HuH-7 (cell line): ENCODE measurements around the gene PRDX1.
"Not testable (repeated sequence)": the region's sequence is repeated elsewhere in the genome, so short reads cannot be mapped to it uniquely, and the experiment has no call there.

Experiments
- DNase-seq: peaks from one replicate; pipeline ENCODE4 v3.0.0; 2011; ENCODE audit warnings: low spot score

PRDX1 gene

DNA sequence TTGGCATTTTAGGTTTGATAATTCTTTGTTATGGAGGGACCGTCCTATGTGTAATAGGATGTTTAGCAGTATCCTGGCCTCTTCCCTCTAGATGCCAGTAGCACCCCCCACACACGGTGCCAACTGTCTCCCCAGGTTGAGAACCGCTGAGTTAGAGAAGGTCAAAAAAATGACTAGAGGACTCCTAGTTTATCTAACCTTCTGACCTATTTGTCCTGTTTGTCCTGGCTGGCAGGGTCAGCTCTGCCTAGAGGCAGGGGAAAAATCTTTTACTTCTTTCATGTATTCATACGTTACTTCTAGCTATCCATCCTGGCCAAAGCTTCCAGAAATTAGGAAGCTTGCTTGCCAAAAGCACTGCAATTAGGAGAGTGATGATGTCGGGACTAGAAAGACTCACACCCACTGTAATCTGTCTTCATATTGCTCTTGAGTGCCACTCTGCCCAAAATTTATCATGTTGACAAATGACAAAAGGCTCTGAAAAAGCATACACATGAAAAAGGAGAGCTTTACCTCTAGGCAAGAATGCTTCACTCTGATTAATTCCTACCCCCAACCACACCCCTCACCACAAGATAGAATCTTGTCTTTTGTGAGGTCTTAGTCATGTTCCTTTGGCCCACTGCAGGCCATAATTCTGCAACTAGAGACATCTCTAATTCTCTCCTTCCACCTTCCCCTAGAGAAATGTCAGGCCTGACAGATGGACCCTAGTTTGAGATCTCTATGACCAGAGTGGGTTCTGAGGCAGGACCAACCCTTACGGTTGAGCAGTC lies 14.5 kb upstream of the PRDX1 start:
- DNase-seq, result no peak

DNA sequence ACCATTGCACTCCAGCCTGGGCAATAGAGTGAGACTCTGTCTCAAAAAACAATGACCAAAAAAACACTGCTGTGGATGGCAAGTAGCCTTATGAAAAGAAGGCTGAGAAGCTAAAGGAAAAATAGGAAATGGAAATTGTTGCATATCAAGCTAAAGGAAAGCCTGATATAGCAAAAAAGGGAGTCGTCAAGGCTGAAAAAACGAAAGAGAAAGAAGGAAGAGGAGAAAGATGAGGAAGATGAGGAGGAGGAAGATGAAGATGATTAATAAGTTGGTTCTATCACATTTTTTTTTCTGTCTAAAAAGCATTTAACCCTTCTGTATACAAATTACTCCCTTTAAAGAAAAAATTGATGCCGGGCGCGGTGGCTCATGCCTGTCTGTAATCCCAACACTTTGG lies 10.2 kb upstream of the PRDX1 start:
- no peak for DNase-seq

DNA sequence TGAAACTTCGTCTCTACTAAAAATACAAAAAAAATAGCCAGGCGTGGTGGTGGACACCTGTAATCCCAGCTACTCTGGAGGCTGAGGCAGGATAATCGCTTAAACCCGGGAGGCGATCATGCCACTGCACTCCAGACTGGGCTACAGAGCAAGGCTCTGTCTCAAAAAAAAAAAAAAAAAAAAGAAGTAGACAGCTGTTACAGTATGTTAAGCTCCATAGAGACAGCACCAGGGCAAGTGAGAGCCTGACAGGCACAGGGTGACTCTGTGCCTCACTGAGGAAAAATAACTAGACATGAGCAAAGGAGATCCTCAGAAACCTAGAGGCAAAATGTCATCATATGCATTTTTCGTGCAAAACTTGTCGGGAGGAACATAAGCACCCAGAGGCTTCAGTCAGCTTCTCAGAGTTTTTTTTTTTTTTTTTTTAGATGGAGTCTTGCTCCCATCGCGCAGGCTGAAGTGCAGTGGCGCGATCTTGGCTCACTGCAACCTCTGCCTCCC lies 9.0 kb upstream of the PRDX1 start:
- DNase-seq, result no peak

DNA sequence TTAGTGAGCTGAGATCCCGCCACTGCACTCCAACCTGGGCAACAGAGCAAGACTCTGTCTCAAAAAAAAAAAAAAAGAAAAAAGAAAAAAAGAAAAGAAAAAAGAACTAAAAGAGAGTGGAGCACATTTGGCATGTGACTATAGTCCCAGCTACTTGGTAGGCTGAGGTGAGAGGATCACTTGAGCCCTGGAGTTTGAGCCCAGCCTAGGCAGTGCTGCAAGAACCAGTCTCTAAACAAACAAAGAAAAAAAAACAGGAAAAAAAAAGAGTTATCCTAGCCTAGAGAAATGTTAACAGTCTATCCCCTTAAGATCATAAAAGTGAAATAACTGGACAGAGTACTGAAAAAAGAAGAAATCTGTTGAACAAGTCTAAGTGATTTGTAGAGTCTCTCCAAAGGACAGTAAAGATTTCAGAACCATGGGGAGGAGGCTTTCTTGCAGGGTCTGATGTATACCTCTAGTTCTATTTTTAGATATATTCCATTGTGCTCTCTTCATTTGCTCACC lies 4.5 kb upstream of the PRDX1 start:
- DNase-seq, result no peak

DNA sequence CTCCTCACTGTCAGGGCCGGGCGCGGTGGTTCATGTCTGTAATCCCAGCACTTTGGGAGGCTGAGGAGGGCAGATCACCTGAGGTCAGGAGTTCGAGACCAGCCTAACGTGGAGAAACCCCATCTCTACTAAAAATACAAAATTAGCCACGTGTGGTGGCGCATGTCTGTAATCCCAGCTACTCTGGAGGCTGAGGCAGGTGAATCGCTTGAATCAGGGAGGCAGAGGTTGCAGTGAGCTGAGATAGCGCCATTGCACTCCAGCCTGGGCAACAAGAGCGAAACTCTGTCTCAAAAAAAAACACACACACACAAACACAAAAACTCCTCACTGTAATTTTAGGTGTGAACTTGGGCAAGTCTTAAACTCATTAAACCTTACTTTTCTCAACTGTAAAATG lies 2.3 kb upstream of the PRDX1 start:
- not testable (repeated sequence) for DNase-seq

DNA sequence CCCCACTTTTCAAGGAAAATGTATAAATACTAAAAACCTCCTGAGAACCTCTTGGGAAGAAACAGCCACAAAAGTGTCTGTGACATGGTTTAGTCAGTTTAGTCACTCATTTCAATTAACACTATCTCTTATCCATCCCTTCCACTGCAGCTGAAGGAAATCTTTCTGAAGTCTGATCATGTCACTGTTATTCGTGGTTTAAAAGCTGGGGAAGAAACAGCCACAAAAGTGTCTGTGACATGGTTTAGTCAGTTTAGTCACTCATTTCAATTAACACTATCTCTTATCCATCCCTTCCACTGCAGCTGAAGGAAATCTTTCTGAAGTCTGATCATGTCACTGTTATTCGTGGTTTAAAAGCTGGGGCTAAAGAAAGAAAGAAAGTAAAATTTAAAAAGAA lies 1.8 kb upstream of the PRDX1 start:
- not testable (repeated sequence) for DNase-seq

DNA sequence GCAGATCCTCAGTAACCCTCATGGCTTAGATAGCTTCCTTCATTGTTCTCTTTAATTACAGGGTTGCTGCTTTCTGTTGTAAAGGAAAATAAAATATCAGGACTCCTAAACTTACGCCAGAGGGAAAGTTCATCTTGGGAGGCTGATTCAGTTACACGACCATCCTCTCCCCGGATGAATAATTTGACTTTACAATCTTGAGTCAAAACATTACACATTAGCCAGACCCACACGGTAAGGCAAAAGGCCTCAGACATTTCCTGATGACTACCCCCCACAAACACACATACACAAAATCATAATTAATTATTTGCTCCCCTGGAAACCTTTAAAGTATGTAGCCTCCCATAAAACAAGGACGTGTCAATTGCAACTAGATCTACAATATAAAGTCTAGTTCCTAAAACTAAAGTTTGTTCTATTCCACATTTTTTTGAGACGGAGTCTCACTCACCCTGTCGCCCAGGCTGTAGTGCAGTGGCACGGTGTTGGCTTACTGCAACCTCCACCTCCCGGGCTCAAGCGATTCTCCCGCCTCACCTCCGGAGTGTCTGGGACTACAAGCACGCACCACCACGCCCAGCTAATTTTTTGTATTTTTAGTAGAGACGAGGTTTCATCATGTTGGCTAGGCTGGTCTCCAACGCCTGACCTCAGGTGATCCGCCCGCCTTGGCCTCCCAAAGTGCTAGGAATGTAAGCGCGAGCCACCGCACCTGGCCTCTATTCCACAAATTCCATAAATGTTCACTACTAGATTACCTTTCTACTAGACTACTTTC lies 830 bp upstream of the PRDX1 start:
- no peak for DNase-seq

DNA sequence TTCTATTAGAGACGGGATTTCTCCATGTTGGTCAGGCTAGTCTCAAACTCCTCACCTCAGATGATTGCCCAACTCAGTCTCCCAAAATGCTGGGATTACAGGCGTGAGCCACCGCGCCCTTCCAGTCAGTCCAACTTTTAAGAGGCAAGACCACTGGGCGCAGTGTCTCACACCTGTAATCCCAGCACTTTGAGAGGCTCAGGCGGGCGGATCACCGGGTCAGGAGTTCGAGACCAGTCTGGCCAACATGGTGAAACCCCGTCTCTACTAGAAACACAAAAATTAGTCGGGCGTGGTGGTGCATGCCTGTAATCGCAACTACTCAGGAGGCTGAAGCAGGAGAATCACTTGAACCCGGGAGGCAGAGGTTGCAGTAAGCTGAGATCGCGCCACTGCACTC lies 1.9 kb downstream of the PRDX1 start:
- not testable (repeated sequence) for DNase-seq

DNA sequence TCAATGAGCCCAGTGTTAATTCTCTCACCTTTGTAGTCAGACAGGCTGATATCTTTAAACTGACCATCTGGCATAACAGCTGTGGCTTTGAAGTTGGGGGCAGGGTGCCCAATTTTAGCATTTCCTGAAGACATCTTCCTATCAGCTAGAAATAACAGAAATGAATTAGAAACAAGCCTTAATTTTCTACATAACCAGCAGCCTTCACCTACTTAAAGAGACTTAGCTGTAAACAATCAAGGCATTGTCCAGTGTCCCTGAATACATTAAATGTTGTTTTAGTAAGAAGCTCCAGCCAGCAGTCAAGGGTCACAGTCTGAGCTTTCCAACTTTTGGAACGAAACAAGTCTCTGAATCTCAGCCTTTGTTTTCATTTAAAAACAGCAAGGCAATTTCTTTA lies 2.8 kb downstream of the PRDX1 start:
- DNase-seq, result no peak

DNA sequence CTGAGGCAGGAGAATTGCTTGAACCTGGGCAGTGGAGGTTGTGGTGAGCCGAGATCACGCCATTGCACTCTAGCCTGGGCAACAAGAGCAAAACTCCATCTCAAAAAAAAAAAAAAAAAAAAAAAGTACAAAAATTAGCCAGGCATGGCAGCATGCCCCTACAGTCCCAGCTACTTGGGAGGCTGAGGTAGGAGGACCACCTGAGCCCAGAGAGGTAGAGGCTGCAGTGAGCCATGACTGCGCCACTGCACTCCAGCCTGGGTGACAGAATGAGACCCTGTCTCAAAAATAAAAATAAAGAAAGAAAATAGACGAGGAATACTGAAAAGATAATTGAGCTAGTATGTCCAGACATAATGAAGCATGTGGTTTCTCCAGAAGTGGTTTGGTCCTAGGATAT lies 3.3 kb downstream of the PRDX1 start:
- DNase-seq, result not testable (repeated sequence)

DNA sequence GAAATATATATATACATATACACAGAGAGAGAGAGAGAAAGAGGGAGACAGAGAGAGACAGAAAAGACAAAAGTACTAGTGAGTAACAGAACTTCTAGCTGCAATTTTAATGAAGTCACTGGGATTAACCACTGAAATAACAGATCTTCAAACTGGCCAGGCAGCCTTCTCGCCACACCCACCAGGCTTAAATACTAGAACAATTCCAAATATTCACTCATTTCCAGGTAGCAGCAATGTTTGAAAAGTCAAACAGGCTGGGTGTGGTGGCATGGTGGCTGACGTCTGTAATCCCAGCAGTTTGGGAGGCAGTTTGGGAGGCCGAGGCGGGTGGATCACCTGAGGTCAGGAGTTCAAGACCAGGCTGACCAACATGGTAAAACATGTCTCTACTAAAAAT lies 5.2 kb downstream of the PRDX1 start:
- no peak for DNase-seq

DNA sequence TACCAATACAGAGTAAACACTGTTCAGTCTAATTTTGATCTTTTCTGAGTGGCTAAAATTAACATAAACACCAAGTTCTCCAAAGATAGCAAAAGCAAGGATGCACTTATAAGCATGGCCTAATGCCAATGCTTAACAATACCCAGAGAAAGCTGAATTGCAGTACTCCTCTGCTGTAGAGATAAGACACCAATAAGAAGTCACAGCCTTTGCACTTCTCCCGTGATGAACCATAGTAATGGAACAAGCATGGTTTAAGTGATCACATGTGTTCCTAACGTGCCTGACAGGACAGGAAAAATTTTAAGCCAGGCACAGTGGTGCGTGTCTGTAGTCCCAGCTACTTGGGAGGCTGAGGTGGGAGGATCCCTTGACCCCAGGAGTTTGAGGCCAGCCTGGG lies 5.6 kb downstream of the PRDX1 start:
- no peak for DNase-seq

DNA sequence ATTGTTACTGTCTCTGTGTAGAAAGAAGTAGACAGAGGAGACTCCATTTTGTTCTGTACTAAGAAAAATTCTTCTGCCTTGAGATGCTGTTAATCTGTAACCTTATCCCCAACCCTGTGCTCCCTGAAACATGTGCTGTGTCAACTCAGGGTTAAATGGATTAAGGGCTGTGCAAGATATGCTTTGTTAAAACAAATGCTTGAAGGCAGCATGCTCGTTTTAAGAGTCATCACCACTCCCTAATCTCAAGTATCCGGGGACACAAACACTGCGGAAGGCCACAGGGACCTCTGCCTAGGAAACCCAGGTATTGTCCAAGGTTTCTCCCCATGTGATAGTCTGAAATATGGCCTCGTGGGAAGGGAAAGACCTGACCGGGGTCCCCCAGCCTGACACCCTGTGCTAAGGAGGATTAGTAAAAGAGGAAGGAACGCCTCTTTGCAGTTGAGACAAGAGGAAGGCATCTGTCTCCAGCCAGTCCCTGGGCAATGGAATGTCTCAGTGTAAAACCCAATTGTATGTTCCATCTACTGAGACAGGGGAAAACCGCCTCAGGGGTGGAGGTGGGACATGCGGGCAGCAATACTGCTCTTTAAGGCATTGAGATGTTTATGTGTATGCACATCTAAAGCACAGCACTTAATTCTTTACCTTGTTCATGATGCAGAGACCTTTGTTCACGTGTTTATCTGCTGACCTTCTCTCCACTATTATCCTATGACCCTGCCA lies 8.0 kb downstream of the PRDX1 start:
- not testable (repeated sequence) for DNase-seq

DNA sequence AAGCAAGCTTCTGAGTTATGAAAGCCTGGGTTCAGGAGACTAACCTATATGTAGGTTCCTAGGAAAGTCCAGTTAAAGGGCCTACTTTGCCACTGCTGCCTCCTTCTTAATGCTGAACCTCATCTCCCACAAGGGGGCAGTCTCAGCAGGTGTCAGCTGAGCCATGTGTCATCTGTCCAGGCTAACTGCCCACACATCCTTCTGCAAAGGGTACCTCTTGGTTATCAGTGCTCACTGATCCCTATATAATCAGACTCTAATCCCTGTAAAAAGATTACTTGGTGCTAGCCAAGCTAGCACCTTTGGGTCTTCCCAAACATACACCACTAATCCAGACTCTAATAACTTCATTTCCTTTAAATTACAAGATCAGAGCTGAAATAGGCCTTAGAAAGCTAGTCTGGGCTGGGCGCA lies 9.0 kb downstream of the PRDX1 start:
- DNase-seq, result peak; percentile 58

DNA sequence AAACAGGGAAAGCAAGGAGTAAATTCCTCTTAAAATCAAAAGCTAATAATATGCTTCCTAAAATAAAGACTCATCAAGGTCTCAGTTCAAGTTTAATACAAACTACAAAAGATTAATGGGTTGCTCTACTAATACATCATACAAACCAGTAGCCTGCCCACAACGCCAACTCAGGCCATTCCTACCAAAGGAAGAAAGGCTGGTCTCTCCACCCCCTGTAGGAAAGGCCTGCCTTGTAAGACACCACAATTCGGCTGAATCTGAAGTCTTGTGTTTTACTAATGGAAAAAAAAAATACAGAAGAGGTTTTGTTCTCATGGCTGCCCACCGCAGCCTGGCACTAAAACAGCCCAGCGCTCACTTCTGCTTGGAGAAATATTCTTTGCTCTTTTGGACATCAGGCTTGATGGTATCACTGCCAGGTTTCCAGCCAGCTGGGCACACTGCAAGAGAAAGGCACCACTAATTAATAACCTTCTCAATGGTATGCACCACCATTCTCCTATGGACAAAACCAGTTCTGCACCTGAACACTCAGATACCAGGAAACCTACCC lies 10.6 kb downstream of the PRDX1 start:
- DNase-seq, result no peak

DNA sequence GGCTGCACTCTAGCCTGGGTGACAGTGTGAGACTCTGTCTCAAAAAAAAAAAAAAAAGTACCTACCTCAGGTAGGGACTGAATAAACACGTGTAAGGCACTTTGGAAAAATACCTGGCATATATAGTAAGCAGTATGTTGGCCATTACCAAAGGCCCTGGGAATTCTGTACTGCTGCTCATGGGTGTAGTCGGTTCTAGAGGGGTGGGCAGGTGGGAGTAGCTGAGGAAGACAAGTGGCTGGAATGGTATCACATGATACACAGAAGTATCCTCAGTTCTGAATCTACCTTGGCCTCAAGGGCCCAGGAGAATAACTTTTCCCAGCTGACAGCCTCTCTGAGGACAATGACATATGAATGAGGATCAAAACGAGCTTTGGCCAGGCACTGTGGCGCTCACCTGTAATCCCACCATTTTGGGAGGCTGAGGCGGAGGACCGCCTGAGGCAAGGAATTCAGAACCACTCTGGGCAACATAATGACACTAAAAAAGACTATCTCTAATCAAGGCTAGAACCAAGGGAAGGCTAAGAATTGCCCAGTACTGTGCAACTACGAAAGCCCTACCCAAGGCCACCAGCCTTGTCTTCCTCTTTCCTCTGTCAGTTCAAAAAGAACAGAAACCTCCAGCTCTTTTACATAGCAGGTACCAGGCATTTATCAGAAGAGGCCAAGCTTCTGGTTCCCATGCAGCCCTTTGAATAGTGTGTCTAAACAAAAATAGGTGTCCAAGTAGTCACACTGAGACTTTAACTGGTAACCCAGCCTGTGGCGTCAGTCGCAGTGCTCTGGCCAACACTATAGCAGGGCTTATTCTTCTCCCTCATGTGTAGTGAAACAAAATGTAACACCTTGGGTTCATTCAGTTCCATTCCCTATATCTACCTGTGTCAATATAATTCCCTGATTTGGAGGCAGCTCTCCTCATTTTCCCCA lies 11.4 kb downstream of the PRDX1 start:
- DNase-seq, result no peak

DNA sequence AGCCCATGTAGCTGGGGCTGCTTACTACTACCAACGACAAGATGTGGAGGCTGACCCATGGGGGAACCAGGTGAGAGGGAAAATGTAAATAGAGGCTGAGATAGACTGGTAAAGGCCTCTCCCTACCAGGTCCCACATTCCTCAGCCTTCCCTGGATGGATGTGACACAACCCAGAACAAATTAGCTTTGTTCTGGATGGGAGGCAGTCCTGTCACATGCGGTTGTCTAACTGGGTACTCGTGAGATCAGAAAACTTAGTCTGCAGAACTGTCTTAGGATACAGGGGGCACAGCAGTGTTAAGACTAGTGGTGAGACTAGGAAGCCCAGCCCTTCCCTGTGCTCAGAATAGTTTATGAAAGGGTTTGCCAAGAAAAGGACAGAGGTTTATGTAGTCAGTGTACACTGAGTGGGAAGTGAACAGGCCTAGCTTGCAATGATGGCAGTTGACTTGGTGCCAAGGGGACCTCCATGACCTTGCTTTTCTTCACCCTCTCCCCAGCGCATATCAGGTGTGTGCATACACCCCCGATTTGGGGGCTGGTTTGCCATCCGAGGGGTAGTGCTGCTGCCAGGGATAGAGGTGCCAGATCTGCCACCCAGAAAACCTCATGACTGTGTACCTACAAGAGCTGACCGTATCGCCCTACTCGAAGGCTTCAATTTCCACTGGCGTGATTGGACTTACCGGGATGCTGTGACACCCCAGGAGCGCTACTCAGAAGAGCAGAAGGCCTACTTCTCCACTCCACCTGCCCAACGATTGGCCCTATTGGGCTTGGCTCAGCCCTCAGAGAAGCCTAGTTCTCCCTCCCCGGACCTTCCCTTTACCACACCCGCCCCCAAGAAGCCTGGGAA lies 13.2 kb downstream of the PRDX1 start:
- DNase-seq, result no peak

DNA sequence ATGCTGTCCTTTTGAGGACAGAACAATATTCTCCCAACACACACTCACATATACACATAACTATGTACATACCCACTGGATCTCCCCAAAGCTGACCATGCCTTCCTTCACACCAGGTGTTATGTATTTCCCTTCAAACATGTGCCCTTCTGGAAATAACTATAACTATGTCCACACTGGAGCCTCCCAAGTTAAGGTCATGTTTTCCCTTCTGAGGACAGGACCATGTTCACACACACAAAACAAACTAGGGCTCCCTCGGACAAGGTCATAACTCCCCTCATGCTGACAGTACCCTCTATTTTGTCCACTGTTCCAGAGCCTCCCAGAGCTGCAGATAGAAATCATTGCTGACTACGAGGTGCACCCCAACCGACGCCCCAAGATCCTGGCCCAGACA lies 13.8 kb downstream of the PRDX1 start:
- DNase-seq, result no peak

DNA sequence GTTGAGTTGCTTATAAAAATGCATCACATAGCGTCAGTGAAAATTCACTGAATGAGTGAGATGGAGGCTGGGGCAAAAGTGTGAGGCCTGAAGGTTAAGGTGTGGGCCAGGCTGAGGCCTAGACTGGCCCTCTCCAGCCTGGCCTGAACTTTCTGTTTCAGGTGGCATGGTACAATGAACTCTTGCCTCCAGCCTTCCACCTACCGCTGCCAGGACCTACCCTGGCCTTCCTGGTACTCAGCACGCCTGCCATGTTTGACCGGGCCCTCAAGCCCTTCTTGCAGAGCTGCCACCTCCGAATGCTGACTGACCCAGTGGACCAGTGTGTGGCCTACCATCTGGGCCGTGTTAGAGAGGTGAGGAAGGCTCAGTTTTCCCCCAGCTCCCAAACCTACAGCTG lies 14.5 kb downstream of the PRDX1 start:
- DNase-seq, result no peak
